ENCODE results near the gene ABCA4.

DNA sequence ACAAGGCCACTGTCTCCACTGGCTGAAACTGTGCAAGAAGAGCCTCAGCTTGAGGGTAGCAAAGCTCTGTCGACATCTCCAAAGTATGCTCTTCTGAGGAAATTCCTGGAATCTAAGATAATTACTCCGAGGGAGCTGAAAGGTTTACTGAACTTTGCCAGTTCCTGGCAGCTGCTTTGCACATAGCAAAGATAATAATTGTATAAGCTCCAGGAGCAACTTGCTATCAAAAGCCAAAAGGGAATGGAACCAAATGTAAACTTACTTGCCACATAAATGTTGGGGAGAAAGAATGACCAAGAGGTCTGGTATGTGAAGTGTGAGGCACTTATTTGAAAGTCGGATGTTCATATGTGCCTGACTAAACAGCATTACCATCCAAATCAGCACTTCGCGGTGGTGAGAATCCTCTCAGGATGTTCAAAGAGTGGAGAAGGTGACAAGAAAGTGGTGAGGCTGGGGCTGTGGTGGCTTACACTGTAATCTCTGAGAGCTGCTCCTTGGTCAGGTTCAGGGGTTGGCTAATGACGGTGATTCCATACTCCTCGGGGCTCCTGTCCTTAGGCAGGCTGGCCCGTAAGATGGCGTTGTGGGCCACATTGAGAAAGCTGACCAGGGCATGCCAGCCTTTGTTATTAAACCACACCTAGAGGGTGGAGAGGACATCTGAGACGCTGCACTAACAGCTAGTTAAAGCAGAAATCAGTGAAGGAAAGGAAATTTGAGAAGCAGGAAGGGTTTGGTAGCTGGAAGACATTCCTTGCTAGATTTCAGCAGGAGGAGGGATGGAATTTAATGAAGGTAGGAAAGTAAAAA, 100.0 kb downstream of the ABCA4 start:
- TF ChIP-seq POLR2A (IDR thresholded peaks at IDR 0.05; ENCODE audit: control extremely low read depth in 1 of 2, low read depth in 2 of 2, low read length in 2 of 2) (no peak), POLR2AphosphoS5 (IDR thresholded peaks at IDR 0.05; ENCODE audit: low read depth, low read length) (no peak), SRF (IDR thresholded peaks at IDR 0.05; ENCODE audit: low read depth, low read length) (no peak), EZH2 (IDR thresholded peaks at IDR 0.05; ENCODE audit: low read depth, low read length, severe bottlenecking) (no peak), RAD21 (IDR thresholded peaks at IDR 0.05 in 1 of 2, conservative IDR thresholded peaks at IDR 0.05 in 1 of 2; ENCODE audit: low read depth in 2 of 2, low read length in 2 of 2) (no peak), SIN3A (conservative IDR thresholded peaks at IDR 0.05 in 1 of 2, IDR thresholded peaks at IDR 0.05 in 1 of 2; ENCODE audit: low read depth in 1 of 2, low read length in 2 of 2) (no peak), EGR1 (IDR thresholded peaks at IDR 0.05; ENCODE audit: borderline replicate concordance, low read depth, low read length) (no peak)
- TF ChIP-seq, protein P1, sequence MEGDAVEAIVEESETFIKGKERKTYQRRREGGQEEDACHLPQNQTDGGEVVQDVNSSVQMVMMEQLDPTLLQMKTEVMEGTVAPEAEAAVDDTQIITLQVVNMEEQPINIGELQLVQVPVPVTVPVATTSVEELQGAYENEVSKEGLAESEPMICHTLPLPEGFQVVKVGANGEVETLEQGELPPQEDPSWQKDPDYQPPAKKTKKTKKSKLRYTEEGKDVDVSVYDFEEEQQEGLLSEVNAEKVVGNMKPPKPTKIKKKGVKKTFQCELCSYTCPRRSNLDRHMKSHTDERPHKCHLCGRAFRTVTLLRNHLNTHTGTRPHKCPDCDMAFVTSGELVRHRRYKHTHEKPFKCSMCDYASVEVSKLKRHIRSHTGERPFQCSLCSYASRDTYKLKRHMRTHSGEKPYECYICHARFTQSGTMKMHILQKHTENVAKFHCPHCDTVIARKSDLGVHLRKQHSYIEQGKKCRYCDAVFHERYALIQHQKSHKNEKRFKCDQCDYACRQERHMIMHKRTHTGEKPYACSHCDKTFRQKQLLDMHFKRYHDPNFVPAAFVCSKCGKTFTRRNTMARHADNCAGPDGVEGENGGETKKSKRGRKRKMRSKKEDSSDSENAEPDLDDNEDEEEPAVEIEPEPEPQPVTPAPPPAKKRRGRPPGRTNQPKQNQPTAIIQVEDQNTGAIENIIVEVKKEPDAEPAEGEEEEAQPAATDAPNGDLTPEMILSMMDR (IDR thresholded peaks at IDR 0.05; ENCODE audit: control extremely low read depth in 1 of 3, insufficient read depth in 1 of 3, low read depth in 1 of 3, low read length in 3 of 3) = no peak
